Amygdala (tissue), 56 donors: ENCODE results near the gene CMTM5.

Experiments used
- DNase-seq, 56 donors: peaks; one replicate each; lab custom pipeline; 2025; lab: John Stamatoyannopoulos, UW

Gene CMTM5

DNA sequence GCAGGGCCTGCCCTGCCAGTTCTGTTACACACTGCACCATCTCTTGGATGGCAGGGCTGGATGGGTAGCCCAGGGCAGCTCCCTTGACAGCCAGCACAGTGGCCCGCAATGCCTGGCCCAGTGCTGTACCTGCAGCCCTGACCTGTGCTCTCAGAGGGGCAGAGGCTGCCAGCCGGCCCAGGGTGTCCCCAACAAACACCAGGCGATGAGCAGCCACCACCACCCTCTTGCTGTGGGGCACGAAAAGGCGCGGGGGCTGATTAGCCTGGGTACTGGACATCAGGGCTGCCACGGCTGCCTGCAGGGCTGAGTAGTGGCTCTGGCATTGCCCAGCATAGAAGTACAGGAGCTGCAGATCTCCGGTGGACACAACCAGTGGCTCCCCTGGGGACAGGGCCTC lies 19.6 kb upstream of the CMTM5 start:
- DNase-seq = no peak

DNA sequence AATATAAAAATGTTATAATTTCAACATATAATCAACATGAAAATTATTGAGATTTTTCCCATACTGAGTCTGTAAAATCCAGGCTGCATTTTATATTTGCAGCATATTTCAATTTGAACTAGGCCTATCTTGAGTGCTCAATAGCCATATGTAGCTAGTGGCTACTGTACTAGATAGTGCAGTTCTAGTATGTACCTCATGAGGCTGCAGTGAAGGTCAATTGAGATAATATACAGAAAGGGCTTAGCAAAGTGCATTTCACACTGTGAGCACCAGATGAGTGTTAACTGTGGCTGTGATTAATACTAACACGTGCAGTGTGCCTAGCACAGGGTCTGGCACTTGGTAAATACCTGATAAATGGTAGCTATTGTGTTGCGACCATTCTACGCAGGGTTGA lies 18.8 kb upstream of the CMTM5 start:
- no peak for DNase-seq

DNA sequence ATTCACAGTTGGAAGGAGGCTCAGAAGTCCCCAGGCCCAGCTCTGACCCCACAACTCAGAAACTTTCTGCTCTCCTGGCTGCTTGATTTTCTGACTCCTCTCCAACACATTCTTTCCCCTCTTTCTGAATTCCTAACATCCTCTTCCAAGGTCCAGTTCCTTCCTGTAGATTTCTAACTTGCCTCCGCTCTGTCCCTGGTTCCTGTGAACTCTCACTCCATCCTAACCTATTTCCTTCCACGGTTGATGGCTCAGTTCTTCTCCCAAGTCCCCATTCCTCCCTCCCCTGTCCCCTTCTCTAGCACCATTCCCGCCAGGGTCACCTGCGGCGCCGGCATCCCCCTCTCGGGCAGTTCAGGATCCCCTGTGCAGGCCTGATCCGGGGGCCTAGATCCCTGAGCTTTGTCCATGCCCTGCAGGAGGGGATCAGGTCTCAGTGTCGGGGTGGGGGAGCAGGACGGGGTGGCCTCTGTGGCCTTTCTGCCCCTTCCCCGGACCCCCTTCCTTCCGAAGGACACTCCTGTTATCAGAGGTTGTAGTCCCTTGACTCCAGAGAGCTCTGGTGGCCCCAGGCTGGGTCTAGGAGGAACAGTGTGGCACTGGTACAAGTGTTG lies 18.2 kb upstream of the CMTM5 start:
- no peak for DNase-seq

DNA sequence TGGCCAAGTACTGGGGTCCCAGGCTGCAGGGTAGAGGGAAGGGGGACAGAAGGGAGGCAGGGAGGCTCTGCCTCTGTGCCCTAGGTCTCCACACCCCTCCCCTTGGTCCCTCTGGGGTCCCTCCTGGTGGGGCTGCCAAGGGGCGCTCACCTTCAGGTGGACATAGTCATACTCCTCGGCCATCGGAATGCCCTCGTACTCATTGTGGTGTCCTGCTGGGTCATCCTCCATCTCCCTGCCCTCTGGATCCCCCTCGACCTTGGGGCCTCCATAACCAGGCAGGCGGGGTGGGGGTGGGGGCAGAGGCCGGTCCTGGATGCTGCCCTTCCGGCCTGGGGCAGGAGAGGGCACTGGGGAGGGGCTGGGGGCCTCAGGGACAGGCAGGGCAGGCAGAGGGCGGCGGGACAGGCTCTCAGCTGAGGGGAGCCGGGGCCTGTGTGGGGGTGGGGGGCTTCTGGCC lies 17.6 kb upstream of the CMTM5 start:
- no peak for DNase-seq

DNA sequence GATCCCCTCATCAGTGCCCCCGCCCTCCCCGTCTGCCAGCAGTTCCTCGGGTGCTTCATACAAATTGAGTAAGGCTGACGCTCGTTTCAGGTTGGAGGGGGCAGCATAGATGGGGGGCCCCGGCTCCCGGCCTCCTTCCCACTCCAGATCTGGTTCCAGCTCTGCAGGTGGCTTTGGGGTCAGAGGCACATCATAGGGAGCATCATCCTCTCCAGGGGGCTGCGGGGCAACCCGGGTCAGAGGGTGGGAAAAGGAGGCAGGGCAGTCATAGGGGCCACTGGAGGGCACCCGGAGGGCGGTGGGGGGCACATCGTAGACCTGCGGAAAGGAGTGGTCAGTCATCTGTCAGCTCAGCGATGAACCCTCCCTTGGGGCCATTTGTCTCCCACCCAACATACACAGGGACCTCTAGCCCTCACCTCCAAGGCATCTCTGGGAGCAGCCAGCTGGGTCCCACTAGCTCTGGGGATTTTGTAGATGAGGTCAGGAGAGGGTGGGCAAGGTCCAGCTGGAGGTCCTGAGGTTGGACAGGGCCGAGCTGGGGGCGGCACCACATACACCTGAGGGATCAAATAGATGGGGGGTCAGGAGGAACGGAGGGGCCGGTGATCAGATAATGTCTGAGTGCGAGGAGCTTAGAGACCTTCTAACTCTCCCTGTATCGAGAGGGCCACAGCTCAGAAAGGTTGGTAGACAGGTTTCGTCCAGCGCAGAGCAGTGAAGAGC lies 17.0 kb upstream of the CMTM5 start:
- DNase-seq = no peak

DNA sequence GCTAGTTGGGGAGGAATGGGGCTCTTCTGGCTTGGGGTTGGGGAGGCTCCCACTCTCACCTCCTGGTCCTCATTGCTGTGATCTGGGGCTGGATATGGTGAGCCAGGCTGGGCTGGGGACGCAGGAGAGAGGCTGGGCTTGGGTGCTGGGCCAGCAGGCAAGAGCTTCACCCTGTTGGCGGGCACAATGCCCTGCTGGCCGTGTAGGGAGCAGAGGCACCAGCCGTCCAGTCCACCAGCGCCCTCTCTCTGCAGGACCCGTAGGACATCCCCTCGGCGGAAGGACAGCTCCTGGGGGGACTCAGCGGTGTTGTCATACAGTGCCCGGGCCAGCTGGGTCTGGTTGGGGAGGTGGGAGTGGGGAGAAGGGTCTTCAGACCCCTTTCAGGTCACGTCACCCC lies 16.4 kb upstream of the CMTM5 start:
- peak in 42 of 56 donors; percentile 15 to 88 (median 62) for DNase-seq

DNA sequence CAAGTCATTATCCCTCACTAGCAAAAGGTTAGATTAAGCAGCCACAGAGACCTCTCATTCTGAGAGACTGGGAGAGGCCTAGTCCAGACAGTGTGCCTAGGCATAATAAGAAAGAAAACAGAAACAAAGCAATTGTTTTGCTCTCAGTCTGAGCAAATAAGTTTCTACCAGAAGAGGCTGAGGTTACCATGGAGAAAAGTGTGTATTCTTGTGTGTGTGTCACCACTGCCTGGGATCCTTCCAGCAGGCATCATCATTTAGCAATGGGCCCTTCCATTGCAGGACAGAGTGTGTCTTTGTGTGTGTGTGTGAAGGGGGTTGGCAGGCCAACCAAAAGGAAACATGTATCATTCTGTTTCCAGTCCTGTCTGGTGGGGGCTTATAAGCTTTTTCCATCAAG lies 15.5 kb upstream of the CMTM5 start:
- peak in 21 of 56 donors; percentile 12 to 67 (median 38) for DNase-seq

DNA sequence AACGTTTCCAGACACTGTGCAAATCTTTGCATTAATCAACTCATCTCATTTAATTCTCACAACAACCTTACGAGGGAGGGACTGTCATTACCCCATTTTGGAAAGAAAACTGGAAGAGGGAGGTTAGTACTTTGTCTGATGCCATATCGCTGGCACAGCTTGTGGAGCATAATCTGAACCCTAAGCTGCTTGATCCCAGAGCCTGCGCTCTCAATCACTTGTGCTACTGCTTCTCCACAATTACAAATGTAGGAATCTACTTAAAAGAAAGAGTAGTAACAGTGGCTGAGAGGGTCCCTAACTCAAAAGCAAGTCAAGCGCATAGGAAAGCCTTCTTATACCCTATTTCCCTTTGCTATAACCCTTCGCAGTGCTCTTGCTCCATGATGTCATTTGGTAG lies 15.1 kb upstream of the CMTM5 start:
- DNase-seq = no peak

DNA sequence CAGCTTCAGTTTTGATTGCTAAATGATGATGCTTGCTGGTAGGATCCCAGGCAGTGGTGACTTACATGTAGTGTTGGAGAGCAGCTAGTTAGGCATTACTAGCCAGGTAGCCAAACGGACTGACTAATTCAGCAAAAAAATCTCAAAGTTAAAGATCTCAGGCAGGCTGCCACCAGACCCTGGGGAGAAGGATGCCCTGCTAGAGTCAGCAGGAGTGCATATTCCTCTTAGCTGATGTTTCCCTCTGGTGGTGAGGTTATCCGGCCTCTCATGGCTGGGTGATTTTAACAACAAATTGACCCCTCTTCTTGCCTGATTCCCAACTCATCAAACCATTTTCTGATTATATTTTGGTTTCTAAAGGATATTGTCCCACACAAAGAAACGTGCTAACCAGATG lies 14.6 kb upstream of the CMTM5 start:
- DNase-seq = no peak

DNA sequence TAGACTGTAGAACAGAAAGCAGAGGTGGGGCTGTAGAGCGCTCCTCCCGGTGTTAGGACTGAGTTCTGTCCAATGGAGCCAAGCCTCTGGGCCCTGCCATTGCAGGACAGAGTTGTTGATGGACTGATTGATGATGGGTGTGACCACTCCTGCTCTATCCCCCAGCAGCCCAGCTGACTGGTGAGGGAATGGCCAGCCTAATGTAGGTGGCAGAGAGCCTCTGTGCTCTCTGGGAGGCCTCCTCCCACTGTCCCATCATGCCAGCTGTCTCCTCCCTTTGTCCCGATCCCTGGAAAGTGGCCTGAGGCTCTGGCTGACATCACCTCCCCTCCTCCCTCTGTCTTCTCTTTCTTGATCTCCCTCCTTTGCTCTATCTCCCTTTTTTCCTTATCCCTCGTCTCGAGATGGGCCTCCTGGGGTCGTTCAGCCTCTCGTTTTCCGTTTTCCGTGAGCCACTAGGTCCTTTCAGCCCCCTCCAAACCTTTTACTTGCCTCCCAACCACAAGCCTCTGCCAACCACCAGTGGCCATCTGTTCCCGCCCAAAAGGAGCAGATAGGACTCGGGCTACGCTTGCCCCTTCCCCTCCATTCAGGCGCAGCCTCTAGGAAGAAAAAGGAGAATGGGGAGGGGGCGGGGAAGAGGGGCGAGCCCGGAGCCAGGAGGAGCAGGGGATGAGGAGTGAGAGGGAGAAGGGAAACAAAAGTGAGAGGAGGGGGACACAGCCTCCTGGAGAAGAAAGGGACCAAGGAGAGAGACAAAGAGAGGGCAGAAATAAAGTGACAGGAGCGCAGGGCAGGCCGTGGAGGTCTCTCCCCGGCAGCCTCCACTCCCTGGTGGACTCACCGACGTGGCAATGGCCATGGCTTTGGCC lies 12.4 kb upstream of the CMTM5 start:
- peak in 50 of 56 donors; percentile 24 to 83 (median 60) for DNase-seq

DNA sequence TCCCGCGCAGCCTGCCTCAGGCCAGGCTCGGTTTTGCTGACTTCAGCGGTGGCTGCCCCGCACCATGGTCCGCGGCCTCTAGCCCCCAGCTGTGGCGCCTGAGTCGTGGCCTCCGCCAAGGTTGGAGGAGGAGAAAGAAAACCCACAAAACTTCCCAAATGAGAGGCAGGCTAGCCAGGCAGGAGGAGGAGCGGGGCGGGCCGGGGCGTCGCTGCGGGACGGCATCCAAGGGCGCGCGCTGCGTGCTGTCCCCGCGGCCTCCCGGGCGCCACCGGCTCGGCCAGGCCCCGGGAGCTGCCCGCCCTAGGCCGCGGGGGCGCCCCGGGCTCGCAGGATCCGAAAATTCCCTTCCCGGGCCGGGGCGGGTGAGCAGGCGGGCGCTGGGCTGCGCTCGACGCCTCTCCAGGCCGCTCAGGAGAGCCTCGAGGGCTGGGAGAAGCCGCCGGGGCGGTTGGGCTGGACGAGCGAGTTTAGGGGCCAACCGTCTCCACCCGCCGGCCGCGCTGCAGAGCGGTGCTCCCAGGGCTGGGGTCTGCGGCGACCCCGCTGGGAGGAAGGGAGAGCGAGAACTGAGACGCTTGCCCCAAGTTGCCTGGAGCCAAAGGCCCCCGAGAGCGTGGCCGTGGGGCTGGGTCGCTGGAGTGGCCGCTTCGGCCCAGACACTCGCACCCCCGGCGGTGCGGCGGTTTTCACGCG lies 11.7 kb upstream of the CMTM5 start, which contains the start of gene EFS:
EFS (minus strand) TSS at position 137 of the 696 bp plus-strand sequence. CDS start 147 bp downstream, outside the sequence.
- peak in 31 of 56 donors; percentile 24 to 71 (median 45) for DNase-seq

DNA sequence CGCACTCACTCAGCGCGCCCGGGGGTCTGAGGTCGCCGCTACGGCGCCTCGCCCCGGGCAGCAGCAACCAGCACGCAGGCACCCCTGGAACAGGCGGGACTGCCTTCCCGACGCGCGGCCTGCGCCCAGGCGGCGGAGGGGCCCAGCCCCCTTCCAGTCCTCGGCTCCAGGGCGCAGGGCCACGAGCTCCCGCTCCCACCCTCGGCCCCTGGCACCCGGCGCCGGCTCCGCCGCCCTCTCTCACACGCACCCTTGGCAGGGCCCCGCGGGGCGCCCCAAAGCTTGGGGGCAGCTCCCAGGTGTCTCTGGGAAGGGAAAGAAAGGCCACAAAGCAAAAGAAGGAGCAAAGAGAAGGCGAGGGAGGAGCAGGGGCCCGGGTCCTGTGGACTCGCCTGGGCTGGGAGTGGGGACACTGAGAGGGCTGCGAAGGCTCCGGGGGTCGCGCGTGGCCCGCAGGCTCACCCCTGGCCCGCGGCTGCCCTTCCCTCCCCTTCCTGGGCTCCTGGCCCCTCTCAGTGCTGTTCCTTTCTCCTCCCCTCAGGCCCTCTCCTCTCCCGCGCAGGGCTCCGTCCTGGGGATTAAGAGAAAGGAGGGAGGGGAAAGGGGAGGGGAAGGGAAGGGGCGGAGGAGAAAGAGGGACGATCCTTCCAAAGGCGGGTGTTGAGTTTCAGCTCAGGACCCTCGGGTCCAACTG lies 11.0 kb upstream of the CMTM5 start:
- DNase-seq = peak in 37 of 56 donors; percentile 39 to 84 (median 73)

DNA sequence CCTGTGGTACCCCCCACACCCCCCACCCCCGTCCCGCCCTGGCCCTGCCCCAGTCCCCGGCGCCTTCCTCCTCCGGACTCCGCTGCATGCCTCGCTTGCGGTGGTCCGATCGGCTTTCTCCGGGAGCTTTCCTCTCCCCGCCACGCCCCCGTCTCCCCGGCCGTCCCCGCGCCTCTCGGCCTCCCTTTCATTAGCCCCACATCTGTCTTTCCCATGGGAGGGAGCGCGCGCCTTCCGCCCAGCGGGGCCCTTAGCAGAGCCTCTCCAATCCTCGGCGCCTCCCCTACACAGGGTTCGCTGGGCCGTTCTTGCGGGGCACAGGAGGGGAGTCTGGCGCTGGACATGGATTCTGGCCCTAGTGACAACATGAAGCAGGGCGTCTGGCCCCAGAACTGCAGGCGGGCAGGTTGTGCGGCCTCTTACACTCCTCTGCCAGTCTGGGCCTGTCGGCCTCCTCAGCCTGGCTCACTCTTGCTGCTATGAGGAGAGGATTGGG lies 10.4 kb upstream of the CMTM5 start:
- DNase-seq = peak in 49 of 56 donors; percentile 19 to 84 (median 72)

DNA sequence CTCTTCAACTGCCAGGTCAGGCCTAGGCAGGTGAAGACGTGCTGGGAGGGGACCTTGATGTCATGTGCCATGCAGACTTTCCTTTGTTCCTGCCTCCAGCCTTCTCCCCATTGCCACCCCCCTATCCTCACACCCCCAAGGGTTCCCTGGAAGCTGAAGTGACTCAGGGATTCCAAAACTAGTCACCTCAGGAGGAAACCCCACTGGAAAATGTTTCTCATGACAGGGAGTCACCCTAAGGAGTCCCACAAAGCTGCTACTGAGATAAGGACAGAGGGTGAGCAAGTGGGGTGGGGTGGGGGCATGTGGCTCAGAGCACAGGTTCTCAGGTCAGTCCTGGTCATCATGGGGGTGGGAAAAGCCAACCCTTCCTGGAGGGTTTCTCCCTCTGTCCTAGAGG lies 6.6 kb upstream of the CMTM5 start:
- no peak for DNase-seq

DNA sequence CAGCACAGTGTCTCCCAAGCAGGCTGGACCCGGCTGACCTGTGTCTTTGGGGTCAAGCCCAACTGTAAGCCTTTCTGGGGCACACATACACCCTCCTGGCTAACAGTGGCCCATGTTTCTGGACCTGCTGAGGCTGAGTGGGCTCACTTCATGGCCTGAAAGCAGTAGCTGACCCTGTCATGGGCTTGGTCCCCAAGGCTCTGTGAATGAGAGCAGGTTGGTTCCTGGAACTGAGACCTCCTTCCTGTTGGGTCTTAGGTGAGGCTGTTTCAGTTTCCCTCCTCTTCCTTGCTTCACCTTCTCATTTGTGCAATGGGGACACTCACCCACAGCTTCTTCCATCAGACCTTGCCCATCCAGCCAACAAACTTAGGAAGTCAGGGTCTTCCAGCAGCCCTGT lies 5.0 kb upstream of the CMTM5 start:
- no peak for DNase-seq

DNA sequence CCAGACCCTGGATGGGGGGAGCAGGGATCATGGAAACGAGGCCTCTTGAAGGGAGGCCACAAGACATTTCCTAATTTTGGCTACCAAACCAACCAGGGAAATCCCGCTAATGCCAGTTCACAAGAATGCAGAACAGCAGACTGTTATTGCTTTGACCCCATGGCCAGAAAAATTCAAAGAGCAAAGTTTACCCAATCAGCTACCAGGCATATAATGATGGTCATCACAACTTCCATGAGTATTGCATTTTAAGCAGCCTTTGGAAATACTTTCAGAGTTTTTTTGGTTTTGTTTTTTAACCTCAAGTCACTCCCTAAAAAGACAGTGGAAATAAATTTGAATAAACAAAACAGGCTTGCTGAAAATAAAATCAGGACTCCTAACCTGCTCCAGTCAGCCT lies 4.3 kb upstream of the CMTM5 start, which contains the start of gene IL25:
IL25 (plus strand) TSS at position 301 of the 400 bp plus-strand sequence.
- DNase-seq = no peak

DNA sequence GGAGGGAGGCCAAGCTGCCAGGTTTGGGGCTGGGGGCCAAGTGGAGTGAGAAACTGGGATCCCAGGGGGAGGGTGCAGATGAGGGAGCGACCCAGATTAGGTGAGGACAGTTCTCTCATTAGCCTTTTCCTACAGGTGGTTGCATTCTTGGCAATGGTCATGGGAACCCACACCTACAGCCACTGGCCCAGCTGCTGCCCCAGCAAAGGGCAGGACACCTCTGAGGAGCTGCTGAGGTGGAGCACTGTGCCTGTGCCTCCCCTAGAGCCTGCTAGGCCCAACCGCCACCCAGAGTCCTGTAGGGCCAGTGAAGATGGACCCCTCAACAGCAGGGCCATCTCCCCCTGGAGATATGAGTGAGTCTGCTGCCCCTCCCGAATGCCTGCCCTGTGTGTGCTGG lies 3.8 kb upstream of the CMTM5 start:
- no peak for DNase-seq

DNA sequence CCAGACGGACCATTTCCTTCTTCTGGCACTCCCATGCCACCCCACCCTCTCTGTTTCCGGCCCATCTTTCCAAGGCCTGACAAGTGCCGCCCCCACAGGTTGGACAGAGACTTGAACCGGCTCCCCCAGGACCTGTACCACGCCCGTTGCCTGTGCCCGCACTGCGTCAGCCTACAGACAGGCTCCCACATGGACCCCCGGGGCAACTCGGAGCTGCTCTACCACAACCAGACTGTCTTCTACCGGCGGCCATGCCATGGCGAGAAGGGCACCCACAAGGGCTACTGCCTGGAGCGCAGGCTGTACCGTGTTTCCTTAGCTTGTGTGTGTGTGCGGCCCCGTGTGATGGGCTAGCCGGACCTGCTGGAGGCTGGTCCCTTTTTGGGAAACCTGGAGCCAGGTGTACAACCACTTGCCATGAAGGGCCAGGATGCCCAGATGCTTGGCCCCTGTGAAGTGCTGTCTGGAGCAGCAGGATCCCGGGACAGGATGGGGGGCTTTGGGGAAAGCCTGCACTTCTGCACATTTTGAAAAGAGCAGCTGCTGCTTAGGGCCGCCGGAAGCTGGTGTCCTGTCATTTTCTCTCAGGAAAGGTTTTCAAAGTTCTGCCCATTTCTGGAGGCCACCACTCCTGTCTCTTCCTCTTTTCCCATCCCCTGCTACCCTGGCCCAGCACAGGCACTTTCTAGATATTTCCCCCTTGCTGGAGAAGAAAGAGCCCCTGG lies 1.2 kb upstream of the CMTM5 start:
- DNase-seq = no peak

DNA sequence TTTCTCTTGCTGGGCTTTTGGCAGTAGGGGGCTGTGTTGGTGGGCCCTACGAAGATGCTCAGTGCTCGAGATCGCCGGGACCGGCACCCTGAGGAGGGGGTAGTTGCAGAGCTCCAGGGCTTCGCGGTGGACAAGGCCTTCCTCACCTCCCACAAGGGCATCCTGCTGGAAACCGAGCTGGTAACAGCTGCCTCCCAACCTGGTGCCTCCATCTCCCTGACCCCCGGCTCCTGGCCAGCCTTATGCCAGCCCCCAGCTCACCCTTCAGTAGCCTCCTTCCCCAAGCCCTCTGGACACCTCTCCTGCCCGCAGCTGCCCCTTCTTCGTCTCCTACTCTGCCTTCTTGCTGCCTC lies 328 bp downstream of the CMTM5 start:
- DNase-seq = peak in 3 of 56 donors; percentile 43 to 64 (median 63)
